ENCODE results near the gene RFX3.

RFX3 gene

GRCh38 chr9:3514786-3515185, 11.0 kb downstream of the RFX3 start:
- DNase-seq (ENCODE audit: low read depth) = no peak
- no peak overlapping the region for H3K4me3 ChIP-seq (ENCODE audit: low read length)
- TF ChIP-seq CTCF (conservative IDR thresholded peaks at IDR 0.05; ENCODE audit: low read length) = no peak

DNA sequence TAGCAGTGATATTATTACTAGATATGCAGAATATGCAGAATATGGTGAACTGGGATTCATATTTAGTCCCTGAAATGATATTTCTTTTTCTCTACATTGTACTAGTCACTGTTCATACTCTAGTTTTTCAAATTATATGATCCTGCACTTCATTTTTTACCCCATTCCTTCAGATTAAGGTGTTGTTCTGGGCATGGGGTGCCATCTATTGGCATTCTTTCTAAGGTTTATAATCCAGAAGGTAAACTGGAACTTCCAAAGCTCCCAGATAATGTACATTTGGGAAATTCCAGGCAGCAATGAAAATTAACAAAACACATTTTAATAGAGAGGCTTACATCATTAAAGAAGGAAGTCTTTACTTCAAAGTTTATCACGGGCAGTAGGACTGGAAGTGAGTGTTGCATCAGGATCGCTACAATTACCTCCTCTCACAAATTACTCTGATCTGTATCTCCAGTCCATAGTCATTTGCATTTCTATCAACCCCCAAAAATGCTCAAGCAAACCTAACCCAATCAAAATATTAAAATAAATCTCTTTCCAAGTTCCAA, 12.5 kb downstream of the RFX3 start:
- no peak overlapping the region for H3K4me3 ChIP-seq (ENCODE audit: low read length)
- no peak for DNase-seq (ENCODE audit: low read depth)
- no peak for TF ChIP-seq CTCF (conservative IDR thresholded peaks at IDR 0.05; ENCODE audit: low read length)

GRCh38 chr9:3511551-3511950, 14.2 kb downstream of the RFX3 start:
- DNase-seq (ENCODE audit: low read depth) = no peak
- H3K4me3 ChIP-seq (ENCODE audit: low read length) = no peak overlapping the region
- no peak for TF ChIP-seq CTCF (conservative IDR thresholded peaks at IDR 0.05; ENCODE audit: low read length)

DNA sequence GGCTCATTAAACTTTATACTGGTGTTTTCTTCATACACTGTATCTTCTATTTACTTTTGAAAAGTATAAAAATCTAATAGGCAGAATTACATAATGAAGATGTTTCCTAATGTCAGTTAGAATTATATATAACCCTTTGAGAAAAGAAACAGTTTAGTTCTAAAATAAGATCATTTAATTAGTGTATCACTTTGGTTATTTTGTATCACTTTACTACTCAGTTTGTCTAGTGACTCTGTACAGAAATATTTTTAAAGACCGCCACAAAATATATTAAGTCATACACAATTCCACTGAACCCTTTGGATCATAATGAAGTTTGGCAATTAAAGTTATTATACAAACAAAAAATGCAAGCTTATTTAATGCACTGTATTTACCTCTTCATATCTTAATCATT, 15.0 kb downstream of the RFX3 start:
- TF ChIP-seq CTCF (conservative IDR thresholded peaks at IDR 0.05; ENCODE audit: low read length) = no peak
- DNase-seq (ENCODE audit: low read depth) = no peak
- H3K4me3 ChIP-seq (ENCODE audit: low read length) = no peak overlapping the region

GRCh38 chr9:3509926-3510325, 15.9 kb downstream of the RFX3 start:
- no peak overlapping the region for H3K4me3 ChIP-seq (ENCODE audit: low read length)
- DNase-seq (ENCODE audit: low read depth) = no peak
- no peak for TF ChIP-seq CTCF (conservative IDR thresholded peaks at IDR 0.05; ENCODE audit: low read length)

DNA sequence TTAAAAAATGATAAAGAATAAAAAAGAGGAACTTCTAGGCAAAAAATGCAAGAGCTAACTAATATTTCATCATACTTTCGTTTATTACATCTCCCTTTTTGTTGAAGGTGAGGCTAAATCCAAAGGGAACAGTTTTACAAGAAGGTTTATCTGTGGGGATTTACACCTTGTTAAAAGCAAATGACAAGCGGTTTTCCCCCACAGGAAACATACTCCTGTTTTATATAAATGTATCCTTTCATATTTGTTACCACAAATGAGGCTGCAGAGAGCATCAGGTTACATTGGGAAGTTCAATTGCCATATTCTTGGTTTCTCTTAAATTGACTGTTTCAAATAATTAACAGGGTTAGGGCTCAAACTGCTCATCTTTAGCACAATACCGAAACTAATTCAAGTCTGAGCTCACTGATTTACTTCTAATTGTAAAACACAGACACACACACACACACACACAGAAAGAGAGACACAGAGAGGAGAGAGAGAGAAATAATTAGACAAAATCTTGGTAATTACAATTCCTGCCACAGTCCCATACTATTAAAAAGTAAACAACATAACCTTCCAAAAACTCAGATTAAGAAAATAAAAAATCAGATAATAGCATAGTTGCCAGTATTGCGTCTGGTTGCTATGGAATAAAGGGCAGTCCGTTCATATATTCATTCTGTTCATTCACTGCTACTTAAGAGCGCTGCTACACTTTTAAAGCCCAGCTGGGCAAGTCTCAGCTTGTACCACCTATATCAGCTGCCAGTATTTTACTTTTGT, 17.1 kb downstream of the RFX3 start:
- no peak for TF ChIP-seq CTCF (conservative IDR thresholded peaks at IDR 0.05; ENCODE audit: low read length)
- no peak for DNase-seq (ENCODE audit: low read depth)
- H3K4me3 ChIP-seq (ENCODE audit: low read length) = no peak overlapping the region

GRCh38 chr9:3508078-3508431, 17.7 kb downstream of the RFX3 start:
- no peak for TF ChIP-seq CTCF (conservative IDR thresholded peaks at IDR 0.05; ENCODE audit: low read length)
- no peak for DNase-seq (ENCODE audit: low read depth)
- no peak overlapping the region for H3K4me3 ChIP-seq (ENCODE audit: low read length)
